Activated CD8-positive, alpha-beta memory T cell treated with anti-CD3 and anti-CD28 coated beads, Interleukin-2, amount 50 U/mL, for 48 hours (primary cell): ENCODE results near the gene HEATR1.
"Not testable (repeated sequence)": the region's sequence is repeated elsewhere in the genome, so short reads cannot be mapped to it uniquely, and the experiment has no call there.

Source experiments
- DNase-seq: peaks from one replicate; pipeline ENCODE4 v3.0.0-alpha.2; 2020

HEATR1 gene

GRCh38 chr1:236603991-236604904, at the start of gene HEATR1:
Gene HEATR1 (minus strand): TSS chr1:236604516. CDS start chr1:236604095, 421 bp downstream.
- DNase-seq: peak; percentile 91

GRCh38 chr1:236645016-236645680, 40.8 kb upstream of the HEATR1 start:
- no peak for DNase-seq

GRCh38 chr1:236642763-236643162, 38.4 kb upstream of the HEATR1 start:
- no peak for DNase-seq

- DNase-seq: no peak
Observed at GRCh38 chr1:236639686-236640085, 35.4 kb upstream of the HEATR1 start.

GRCh38 chr1:236638945-236639344, 34.6 kb upstream of the HEATR1 start:
- DNase-seq: no peak

GRCh38 chr1:236636017-236636416, 31.7 kb upstream of the HEATR1 start:
- DNase-seq: no peak

- no peak for DNase-seq
Observed at GRCh38 chr1:236627727-236628408, 23.6 kb upstream of the HEATR1 start.

- no peak for DNase-seq
Observed at GRCh38 chr1:236623371-236624166, 19.3 kb upstream of the HEATR1 start.

GRCh38 chr1:236622407-236622806, 18.1 kb upstream of the HEATR1 start:
- DNase-seq: no peak

GRCh38 chr1:236619398-236619797, 15.1 kb upstream of the HEATR1 start:
- DNase-seq: no peak

- DNase-seq: no peak
Observed at GRCh38 chr1:236618507-236618906, 14.2 kb upstream of the HEATR1 start.

- DNase-seq: no peak
Observed at GRCh38 chr1:236615399-236616148, 11.3 kb upstream of the HEATR1 start.

GRCh38 chr1:236612349-236612748, 8.0 kb upstream of the HEATR1 start:
- DNase-seq: no peak

GRCh38 chr1:236608930-236609726, 4.8 kb upstream of the HEATR1 start:
- DNase-seq: no peak

GRCh38 chr1:236607597-236607996, 3.3 kb upstream of the HEATR1 start:
- not testable (repeated sequence) for DNase-seq

GRCh38 chr1:236604905-236605806, 840 bp upstream of the HEATR1 start:
- no peak for DNase-seq

- no peak for DNase-seq
Observed at GRCh38 chr1:236602171-236602570, 2.1 kb downstream of the HEATR1 start.

- DNase-seq: no peak
Observed at GRCh38 chr1:236590553-236591150, 13.7 kb downstream of the HEATR1 start.

- no peak for DNase-seq
Observed at GRCh38 chr1:236589531-236589930, 14.8 kb downstream of the HEATR1 start.

- no peak for DNase-seq
Observed at GRCh38 chr1:236581528-236581927, 22.8 kb downstream of the HEATR1 start.
